Neural cell (in vitro differentiated cells): ENCODE data around the gene EPYC. TPM values are rescaled to one million over a fixed set of nuclear protein-coding genes. Genes with fewer than 3 reads are reported as not detected.

ENCODE experiments used
- H2AFZ ChIP-seq: fragments of 200-600, 300-800 bp; sonication (generic), shearing (Covaris generic); 2 replicates; pipeline ENCODE4 v1.6.0; 2014; ENCODE audit warnings: low read depth, mild to moderate bottlenecking, antibody characterized with exemption, low read length, moderate library complexity
- H3F3A ChIP-seq: fragments of 200-600 bp; shearing (Covaris generic); 2 replicates; pipeline ENCODE4 v1.6.1; 2016; ENCODE audit warnings: mild to moderate bottlenecking, moderate library complexity, mixed read lengths, antibody characterized with exemption, low read length; ENCODE audit not compliant: insufficient read depth, poor library complexity, severe bottlenecking
- H3K27ac ChIP-seq: fragments of 200-600, 300-800 bp; sonication (generic), shearing (Covaris generic); 2 replicates; pipeline ENCODE4 v1.5.1; 2014; ENCODE audit warnings: mild to moderate bottlenecking, low read length, moderate library complexity
- H3K27me3 ChIP-seq: fragments of 300-800, 200-600 bp; sonication (generic), shearing (Covaris generic); 2 replicates; pipeline ENCODE4 v1.6.0; 2014; ENCODE audit warnings: mild to moderate bottlenecking, low read depth, low read length, moderate library complexity; ENCODE audit not compliant: insufficient read depth
- H3K36me3 ChIP-seq: fragments of 300-800, 200-600 bp; sonication (generic), shearing (Covaris generic); 2 replicates; pipeline ENCODE4 v1.5.1; 2014; ENCODE audit warnings: mild to moderate bottlenecking, antibody characterized with exemption, low read length, moderate library complexity; ENCODE audit not compliant: insufficient read depth
- H3K4me2 ChIP-seq: fragments of 300-800, 200-600 bp; sonication (generic), shearing (Covaris generic); 2 replicates; pipeline ENCODE4 v1.6.0; 2014; ENCODE audit warnings: mild to moderate bottlenecking, low read length
- H3K4me3 ChIP-seq: fragments of 300-800, 200-600 bp; sonication (generic), shearing (Covaris generic); 2 replicates; pipeline ENCODE4 v1.5.1; 2014; ENCODE audit warnings: mild to moderate bottlenecking, low read length, moderate library complexity
- H3K79me2 ChIP-seq: fragments of 200-600 bp; shearing (Covaris generic); replicated peaks from 2 replicates; pipeline ENCODE4 v1.6.0; 2014; ENCODE audit warnings: mild to moderate bottlenecking, low read length, moderate library complexity; ENCODE audit not compliant: insufficient read depth
- H3K9ac ChIP-seq: fragments of 300-800, 200-600 bp; sonication (generic), shearing (Covaris generic); 2 replicates; pipeline ENCODE4 v1.6.1; 2016; ENCODE audit warnings: mild to moderate bottlenecking, low read length, mixed read lengths
- H3K9me2 ChIP-seq: fragments of 200-600 bp; shearing (Covaris generic); 2 replicates; pipeline ENCODE4 v1.6.1; 2016; ENCODE audit warnings: mild to moderate bottlenecking, low read length, mixed read lengths; ENCODE audit not compliant: insufficient read depth
- H3K9me3 ChIP-seq: fragments of 200-600, 300-800 bp; sonication (generic), shearing (Covaris generic); 2 replicates; pipeline ENCODE4 v1.6.1; 2016; ENCODE audit warnings: mild to moderate bottlenecking, mixed run types, low read length, moderate library complexity, mixed read lengths
- H4K20me1 ChIP-seq: fragments of 200-600 bp; shearing (Covaris generic); 2 replicates; pipeline ENCODE4 v1.6.1; 2016; ENCODE audit warnings: mild to moderate bottlenecking, mixed run types; ENCODE audit not compliant: insufficient read depth
- EP300 ChIP-seq: fragments of 450-650 bp; conservative IDR thresholded peaks from 2 replicates; pipeline ENCODE4 v1.6.1; 2014; ENCODE audit warnings: antibody characterized with exemption, mild to moderate bottlenecking, moderate library complexity; ENCODE audit not compliant: poor library complexity, severe bottlenecking
- EZH2 ChIP-seq: fragments of 200-600, 300-800 bp; shearing (Covaris generic), sonication (generic); IDR thresholded peaks from 2 replicates; pipeline ENCODE4 v1.6.1; 2014; ENCODE audit warnings: antibody characterized with exemption, low read length, borderline replicate concordance, mild to moderate bottlenecking; ENCODE audit not compliant: insufficient read depth, poor library complexity, severe bottlenecking
- MXI1 ChIP-seq: fragments of 450-650 bp; conservative IDR thresholded peaks from 2 replicates; pipeline ENCODE4 v1.6.1; 2014; ENCODE audit warnings: antibody characterized with exemption, mild to moderate bottlenecking; ENCODE audit not compliant: poor library complexity, severe bottlenecking
- POLR2AphosphoS5 ChIP-seq: IDR thresholded peaks from 2 replicates; pipeline ENCODE4 v1.6.1; 2012
- RAD21 ChIP-seq: fragments of 450-650 bp; conservative IDR thresholded peaks from 2 replicates; pipeline ENCODE4 v1.6.1; 2014; ENCODE audit warnings: antibody characterized with exemption, mild to moderate bottlenecking, moderate library complexity
- SMC3 ChIP-seq: fragments of 450-650 bp; conservative IDR thresholded peaks from 2 replicates; pipeline ENCODE4 v1.6.1; 2014; ENCODE audit warnings: antibody characterized with exemption, mild to moderate bottlenecking, moderate library complexity; ENCODE audit not compliant: poor library complexity
- TAF1 ChIP-seq: IDR thresholded peaks from 2 replicates; pipeline ENCODE4 v1.6.1; 2012; ENCODE audit warnings: low read depth
- polyA plus RNA-seq: library from polyadenylated mRNA; depleted of rRNA; stranded (reverse); fragments of >200 nt; gene quantifications from 2 replicates; pipeline ENCODE4 v1.2.3, GENCODE V29; 2014
- TF ChIP-seq, protein P1 (sequence below): fragments of 450-650 bp; IDR thresholded peaks from 2 replicates; pipeline ENCODE4 v1.5.1; 2014; ENCODE audit warnings: antibody characterized with exemption, mild to moderate bottlenecking, moderate library complexity; ENCODE audit not compliant: poor library complexity, severe bottlenecking
- TF ChIP-seq, protein P2 (sequence below): IDR thresholded peaks from 2 replicates; pipeline ENCODE4 v1.6.1; 2012; ENCODE audit warnings: borderline replicate concordance

EPYC gene
- polyA plus RNA-seq, 1 donor from 2014 or later, result not detected

DNA sequence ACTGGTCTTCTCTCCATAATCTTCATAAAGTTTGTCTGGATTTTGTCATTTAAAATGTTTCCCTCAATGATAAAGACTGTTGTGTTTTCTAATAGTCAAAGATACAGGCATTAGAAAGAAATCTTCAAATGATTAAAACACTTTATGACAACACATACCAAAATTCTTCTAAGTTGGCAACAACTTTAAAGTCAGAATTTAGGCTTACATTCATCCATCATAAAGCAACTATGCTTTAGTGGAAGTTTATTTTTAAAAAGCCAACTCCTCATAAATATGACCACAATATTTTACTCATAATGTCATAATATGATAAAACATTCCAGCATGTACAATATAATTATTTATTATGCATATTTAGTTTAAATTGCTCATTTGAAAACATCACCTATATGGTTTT, 32.5 kb downstream of the EPYC start:
- TF ChIP-seq, protein P1, sequence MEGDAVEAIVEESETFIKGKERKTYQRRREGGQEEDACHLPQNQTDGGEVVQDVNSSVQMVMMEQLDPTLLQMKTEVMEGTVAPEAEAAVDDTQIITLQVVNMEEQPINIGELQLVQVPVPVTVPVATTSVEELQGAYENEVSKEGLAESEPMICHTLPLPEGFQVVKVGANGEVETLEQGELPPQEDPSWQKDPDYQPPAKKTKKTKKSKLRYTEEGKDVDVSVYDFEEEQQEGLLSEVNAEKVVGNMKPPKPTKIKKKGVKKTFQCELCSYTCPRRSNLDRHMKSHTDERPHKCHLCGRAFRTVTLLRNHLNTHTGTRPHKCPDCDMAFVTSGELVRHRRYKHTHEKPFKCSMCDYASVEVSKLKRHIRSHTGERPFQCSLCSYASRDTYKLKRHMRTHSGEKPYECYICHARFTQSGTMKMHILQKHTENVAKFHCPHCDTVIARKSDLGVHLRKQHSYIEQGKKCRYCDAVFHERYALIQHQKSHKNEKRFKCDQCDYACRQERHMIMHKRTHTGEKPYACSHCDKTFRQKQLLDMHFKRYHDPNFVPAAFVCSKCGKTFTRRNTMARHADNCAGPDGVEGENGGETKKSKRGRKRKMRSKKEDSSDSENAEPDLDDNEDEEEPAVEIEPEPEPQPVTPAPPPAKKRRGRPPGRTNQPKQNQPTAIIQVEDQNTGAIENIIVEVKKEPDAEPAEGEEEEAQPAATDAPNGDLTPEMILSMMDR, result no peak
- no peak for TF ChIP-seq TAF1
- no peak for TF ChIP-seq MXI1
- TF ChIP-seq RAD21, result no peak
- TF ChIP-seq, protein P2, sequence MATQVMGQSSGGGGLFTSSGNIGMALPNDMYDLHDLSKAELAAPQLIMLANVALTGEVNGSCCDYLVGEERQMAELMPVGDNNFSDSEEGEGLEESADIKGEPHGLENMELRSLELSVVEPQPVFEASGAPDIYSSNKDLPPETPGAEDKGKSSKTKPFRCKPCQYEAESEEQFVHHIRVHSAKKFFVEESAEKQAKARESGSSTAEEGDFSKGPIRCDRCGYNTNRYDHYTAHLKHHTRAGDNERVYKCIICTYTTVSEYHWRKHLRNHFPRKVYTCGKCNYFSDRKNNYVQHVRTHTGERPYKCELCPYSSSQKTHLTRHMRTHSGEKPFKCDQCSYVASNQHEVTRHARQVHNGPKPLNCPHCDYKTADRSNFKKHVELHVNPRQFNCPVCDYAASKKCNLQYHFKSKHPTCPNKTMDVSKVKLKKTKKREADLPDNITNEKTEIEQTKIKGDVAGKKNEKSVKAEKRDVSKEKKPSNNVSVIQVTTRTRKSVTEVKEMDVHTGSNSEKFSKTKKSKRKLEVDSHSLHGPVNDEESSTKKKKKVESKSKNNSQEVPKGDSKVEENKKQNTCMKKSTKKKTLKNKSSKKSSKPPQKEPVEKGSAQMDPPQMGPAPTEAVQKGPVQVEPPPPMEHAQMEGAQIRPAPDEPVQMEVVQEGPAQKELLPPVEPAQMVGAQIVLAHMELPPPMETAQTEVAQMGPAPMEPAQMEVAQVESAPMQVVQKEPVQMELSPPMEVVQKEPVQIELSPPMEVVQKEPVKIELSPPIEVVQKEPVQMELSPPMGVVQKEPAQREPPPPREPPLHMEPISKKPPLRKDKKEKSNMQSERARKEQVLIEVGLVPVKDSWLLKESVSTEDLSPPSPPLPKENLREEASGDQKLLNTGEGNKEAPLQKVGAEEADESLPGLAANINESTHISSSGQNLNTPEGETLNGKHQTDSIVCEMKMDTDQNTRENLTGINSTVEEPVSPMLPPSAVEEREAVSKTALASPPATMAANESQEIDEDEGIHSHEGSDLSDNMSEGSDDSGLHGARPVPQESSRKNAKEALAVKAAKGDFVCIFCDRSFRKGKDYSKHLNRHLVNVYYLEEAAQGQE, result no peak
- TF ChIP-seq EP300, result no peak
- no peak for TF ChIP-seq SMC3
- no peak for TF ChIP-seq POLR2AphosphoS5
- H4K20me1 ChIP-seq, result no peaks in the 10 kb centered on the region
- no peaks in the 10 kb centered on the region for H3K79me2 ChIP-seq
- no peaks in the 10 kb centered on the region for H3K36me3 ChIP-seq
- H3K9me2 ChIP-seq, result no peaks in the 10 kb centered on the region
- no peak overlapping the region for H3K9ac ChIP-seq
- H3K4me2 ChIP-seq, result no peak overlapping the region
- H3K4me3 ChIP-seq, result no peak overlapping the region
- H2AFZ ChIP-seq, result no peak overlapping the region
- H3F3A ChIP-seq, result no peaks in the 10 kb centered on the region
- no peak overlapping the region for H3K27ac ChIP-seq
- H3K9me3 ChIP-seq, result no peaks in the 10 kb centered on the region
- H3K27me3 ChIP-seq, result no peaks in the 10 kb centered on the region

DNA sequence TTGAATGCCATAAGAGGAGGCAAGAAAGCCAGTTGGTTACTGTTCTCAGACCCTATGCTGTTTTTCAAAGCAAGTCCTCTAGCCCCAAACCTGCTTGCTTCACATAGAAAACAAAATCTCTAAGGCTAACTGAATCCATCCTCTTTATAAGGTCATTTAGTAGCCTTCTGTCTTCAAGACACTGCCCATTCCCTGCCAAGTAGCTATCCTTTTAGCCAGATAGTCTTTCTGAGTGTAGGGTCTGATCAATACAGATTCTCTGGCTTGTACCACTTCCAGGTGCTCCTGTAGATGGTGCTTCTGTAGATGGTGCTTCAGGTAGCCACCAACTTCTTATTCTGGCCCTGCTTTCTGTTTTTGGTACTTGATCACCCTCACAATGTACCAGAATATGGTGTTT, 33.9 kb downstream of the EPYC start:
- no peaks in the 10 kb centered on the region for H3K79me2 ChIP-seq

More for the DNA sequence above, 33.9 kb downstream of the EPYC start:
- Histone ChIP-seq H3K27me3 (no peaks in the 10 kb centered on the region), H4K20me1 (no peaks in the 10 kb centered on the region), H2AFZ (no peak overlapping the region), H3K4me2 (no peak overlapping the region), H3K9ac (no peak overlapping the region), H3K9me2 (no peaks in the 10 kb centered on the region), H3K36me3 (no peaks in the 10 kb centered on the region), H3K4me3 (no peak overlapping the region), H3F3A (no peaks in the 10 kb centered on the region), H3K27ac (no peak overlapping the region), H3K9me3 (no peaks in the 10 kb centered on the region)
- no peak for TF ChIP-seq EZH2
- TF ChIP-seq MXI1, result no peak
- TF ChIP-seq EP300, result no peak
- TF ChIP-seq SMC3, result no peak
- TF ChIP-seq, protein P2, result no peak
- no peak for TF ChIP-seq RAD21
- TF ChIP-seq POLR2AphosphoS5, result no peak
